HG02943 (cell line): ENCODE data around the gene TGFBRAP1.

Experiments used
- ATAC-seq: cut with Tn5 transposase; IDR thresholded peaks from one replicate; pipeline ENCODE4 v1.9.1; 2021; ENCODE audit warnings: mild to moderate bottlenecking, low read depth, moderate library complexity; ENCODE audit not compliant: unreplicated experiment

TGFBRAP1 gene

GRCh38 chr2:105243961-105244360, 85.6 kb downstream of the TGFBRAP1 start:
- ATAC-seq, result no peak

- ATAC-seq, result no peak
Measured at GRCh38 chr2:105242286-105242993, 87.1 kb downstream of the TGFBRAP1 start.

- no peak for ATAC-seq
Measured at GRCh38 chr2:105241443-105241842, 88.1 kb downstream of the TGFBRAP1 start, which contains the start of gene GPR45. Gene GPR45 (plus strand): TSS chr2:105241743. CDS start chr2:105241859, 116 bp downstream.

- ATAC-seq, result no peak
Measured at GRCh38 chr2:105239924-105240323, 89.6 kb downstream of the TGFBRAP1 start.

- no peak for ATAC-seq
Measured at GRCh38 chr2:105238664-105239240, 90.8 kb downstream of the TGFBRAP1 start.

- no peak for ATAC-seq
Measured at GRCh38 chr2:105237045-105237765, 92.3 kb downstream of the TGFBRAP1 start.

- no peak for ATAC-seq
Measured at GRCh38 chr2:105236060-105236424, 93.5 kb downstream of the TGFBRAP1 start.

GRCh38 chr2:105235388-105236059, 94.0 kb downstream of the TGFBRAP1 start:
- ATAC-seq, result no peak

- ATAC-seq, result no peak
Measured at GRCh38 chr2:105231232-105231619, 98.3 kb downstream of the TGFBRAP1 start.

DNA sequence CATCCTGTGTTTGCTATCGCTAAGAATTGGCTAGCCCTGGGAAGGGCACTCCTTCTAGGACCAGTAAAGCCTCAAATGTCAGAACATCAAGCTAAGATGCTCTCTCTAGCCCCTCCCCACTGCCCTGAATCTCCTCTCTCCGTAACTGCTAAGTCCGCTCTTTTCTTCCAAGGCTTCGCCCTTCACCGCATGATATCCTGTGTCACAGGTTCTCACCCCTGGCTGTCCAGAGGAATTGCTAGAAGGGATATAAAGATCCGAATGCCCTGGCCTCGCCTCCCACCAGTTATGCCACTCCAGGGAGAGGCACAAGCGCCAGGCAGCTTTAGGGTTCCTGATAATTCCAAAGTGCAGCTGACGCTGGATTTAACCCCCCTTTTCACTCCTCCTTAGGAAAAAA, 105.1 kb downstream of the TGFBRAP1 start:
- ATAC-seq, result no peak

DNA sequence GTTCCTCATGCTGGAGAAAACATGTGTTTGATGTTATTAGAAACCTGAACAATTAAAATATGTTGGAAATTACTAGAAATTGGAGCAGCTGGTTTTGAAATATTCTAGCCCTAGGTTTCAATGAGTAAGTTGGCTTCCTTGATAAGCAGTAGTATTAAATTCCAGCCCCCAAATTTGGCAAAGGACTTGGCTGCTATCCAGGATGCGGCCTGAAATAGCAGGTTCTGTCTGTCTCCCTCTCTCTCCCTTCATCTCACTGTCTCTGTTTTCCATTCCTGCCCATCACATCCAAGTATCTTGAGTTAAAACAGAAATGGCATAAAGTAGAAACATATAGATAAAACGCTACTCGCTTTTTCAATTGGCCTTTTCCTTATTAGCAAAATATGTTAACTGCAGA, 108.9 kb downstream of the TGFBRAP1 start:
- no peak for ATAC-seq

GRCh38 chr2:105215586-105216192, 113.8 kb downstream of the TGFBRAP1 start:
- no peak for ATAC-seq
